Activated T-cell treated with anti-CD3 and anti-CD28 coated beads, Interleukin-2, amount 50 U/mL, for 48 hours (primary cell): ENCODE results near the gene CHMP5.
A peak's percentile ranks its signal among the peaks of the same experiment; 100 is the strongest.

Source experiments
- DNase-seq, 2 experiments: peaks; one replicate each; pipeline ENCODE4 v3.0.0-alpha.2; 2020

The CHMP5 gene

DNA sequence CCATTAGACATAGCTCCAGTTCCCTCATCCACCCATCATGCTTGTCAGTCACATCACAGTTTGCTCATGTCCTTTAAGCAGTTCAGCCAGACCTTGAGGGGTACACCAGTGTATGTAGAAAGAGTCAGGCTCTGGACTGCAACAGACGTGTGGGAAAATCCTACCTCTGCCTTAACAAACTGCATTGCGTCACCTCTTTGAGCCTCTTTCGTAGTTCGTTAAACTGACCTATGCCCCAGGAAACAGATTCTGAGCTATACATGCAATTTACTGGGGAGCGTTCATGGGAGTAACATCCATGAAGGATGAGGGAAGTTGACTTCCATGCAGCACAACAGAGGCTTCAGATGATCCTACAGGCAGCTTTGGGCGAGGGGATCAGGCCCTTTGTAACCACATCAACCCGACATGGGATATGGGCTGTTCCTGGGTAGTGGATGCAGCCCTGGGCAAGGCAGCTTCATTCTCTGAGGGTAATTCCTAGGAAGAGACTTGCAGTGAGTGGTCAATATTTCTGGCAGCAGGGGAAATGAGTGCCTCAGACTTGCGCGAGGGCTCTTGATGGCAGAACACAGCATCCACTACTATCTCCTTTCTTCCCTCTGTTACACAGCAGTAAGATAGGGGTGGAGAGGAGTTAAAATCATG, 20.6 kb upstream of the CHMP5 start:
- no peak for DNase-seq

GRCh38 chr9:33245341-33245740, 19.5 kb upstream of the CHMP5 start:
- no peak for DNase-seq

- no peak for DNase-seq
These were observed 18.5 kb upstream of the CHMP5 start for GRCh38 chr9:33246269-33246860.

GRCh38 chr9:33248606-33249005, 16.2 kb upstream of the CHMP5 start:
- no peak for DNase-seq

GRCh38 chr9:33249087-33249658, 15.7 kb upstream of the CHMP5 start:
- DNase-seq = no peak

DNA sequence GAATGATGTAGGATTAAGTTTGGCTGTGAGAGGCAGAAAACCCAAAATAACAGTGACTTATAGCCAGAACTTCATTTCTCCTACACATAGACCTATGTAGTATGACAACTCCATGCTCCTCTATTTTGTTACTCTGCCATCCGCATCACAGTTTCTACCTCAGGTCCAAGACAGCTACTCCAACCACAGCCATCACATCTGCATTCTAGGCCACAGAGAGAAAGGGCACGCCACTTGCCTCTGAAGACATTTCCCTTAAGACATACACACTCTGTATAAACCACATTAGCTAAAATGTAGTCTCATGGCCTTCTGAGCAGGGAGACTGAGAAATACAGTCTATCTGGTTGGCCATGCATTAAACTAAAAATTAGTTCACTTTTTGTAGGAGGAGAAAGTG, 14.9 kb upstream of the CHMP5 start:
- DNase-seq = no peak

DNA sequence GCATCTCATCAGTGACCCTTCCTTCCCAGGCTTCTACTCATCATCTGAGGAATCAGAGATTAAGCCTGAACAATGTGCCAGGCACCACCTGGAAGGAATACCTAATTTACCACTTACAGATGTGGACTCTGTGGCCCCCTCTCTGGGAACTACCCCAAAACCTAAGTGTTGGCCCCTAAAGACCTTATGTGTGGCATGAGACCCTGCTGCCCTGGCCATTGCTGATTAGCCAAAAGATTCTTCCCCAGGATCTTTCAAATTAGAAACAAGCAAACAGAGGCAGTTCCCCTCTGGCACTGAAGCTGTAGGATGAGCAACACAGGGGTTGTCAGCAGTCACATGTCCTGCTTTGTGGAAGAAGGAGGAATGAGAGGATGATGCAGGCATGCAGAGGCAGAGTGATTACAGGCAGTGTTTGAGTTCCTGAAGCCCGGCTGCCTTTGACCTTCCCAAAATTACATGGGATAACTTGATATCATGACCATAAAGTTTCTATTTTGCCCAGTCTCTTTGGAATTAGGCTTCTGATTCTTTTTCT, 14.3 kb upstream of the CHMP5 start:
- DNase-seq = no peak

DNA sequence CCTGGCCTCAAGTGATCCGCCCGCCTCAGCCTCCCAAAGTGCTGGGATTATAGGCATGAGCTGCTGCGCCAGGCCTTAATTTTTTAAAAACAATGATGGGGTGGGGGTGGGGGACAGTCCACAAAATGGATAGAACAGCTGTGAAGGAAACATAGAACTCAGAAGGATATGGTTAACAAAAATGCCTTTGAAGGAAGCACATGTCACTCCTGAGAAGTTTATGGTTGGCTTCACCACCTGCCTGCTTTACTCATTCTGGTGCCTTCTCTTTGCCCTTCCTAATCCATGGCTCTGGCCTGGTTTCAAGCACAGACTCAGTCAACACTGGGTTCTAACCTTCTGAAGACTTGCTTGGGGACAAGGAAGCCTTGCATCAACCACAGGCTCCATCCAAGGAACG, 10.6 kb upstream of the CHMP5 start:
- DNase-seq = no peak

DNA sequence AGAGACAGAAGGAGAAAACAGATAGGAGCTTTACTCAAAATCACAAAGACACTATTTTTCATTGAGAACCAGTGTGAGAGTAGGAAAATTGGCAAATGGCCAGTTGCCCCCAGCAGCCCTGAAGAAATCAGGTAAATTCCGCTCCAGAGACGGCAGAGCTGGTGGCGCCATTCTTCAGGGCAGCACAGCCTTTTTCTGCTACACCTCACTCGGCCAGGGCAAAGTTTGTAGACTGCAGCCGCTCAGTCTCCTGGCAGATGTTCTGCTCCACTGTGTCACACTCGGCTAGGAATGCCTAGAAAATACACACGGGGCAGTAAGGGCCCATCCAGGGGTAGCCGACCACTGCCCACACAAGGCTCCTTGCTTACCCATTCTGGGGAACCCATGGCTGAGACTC, 9.8 kb upstream of the CHMP5 start:
- no peak for DNase-seq

- no peak for DNase-seq
These were observed 9.4 kb upstream of the CHMP5 start for GRCh38 chr9:33255471-33255870.

DNA sequence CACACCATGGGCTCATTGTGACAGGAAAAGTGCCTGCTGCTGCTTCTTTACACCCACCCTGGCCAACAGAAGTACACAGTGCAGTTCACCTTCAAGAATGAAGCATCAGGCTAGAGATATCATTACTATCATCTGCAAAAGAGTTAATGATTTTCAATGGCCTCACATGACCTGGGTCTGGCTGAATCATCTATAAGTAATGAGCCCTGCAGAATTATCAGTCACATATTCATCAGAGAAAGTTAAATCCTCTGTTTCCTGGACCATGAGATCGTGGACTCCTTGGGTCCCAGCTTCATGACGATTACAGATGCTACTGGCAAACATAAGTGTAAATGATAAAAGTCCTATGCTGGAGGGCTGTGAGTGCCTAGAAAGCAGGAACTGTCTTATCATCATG, 8.6 kb upstream of the CHMP5 start:
- no peak for DNase-seq

DNA sequence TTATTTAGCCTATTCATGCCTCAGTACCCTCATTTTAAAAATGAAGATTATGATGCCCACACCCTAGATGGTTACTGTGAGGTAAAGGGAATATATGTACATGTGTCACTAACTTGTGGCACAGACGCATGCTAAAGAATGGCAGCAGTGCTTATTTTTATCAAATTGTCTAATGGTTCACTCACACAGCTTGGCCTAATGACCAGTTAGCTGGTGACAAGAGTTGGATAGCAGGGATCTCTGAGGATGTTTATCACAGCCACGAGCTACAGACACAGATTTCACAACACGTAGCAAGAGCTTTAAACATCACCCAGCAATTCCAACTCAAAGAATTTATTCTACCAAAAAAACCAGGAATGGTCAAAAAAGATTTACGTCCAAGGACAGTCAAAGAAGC, 7.6 kb upstream of the CHMP5 start:
- peak in 1 of 2 experiments; percentile 0 for DNase-seq

- no peak for DNase-seq
These were observed 4.5 kb upstream of the CHMP5 start for GRCh38 chr9:33260372-33260771.

- DNase-seq = no peak
These were observed 1.5 kb upstream of the CHMP5 start for GRCh38 chr9:33263131-33264002.

GRCh38 chr9:33264003-33264472, 811 bp upstream of the CHMP5 start:
- peak; percentile 65 to 66 for DNase-seq

GRCh38 chr9:33265211-33265865, 489 bp downstream of the CHMP5 start:
- no peak for DNase-seq

DNA sequence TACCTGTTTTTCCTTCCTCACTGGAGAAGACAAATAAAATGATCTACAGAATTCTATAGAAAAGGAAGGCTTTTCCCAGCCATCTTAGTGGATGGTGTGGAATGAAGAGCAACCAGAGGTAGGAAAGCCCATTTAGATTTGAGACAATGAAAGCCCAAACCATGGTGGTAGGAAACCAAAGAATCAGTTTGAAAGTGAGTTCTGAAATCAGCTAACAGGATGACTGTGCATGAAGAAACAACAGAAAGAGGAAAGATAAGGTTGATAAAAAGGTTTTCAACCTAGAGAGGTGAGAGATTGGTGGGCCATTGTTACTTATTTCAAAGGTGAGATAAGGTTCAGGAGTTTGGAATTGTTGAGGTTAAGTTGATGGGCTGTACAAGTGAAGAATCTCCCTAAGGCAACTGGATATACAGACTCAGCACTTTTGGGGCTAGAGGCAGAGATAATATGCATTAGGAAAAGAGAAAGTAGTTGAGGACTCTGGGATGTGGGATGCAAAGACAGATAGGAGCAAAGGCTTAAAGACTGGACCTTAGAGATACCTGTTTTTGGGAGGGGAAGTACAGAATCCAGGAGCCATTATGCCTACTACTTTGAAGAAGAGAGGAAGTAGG, 2.4 kb downstream of the CHMP5 start:
- DNase-seq = no peak

GRCh38 chr9:33270146-33270545, 5.3 kb downstream of the CHMP5 start:
- no peak for DNase-seq

- no peak for DNase-seq
These were observed 7.2 kb downstream of the CHMP5 start for GRCh38 chr9:33272061-33272460.

DNA sequence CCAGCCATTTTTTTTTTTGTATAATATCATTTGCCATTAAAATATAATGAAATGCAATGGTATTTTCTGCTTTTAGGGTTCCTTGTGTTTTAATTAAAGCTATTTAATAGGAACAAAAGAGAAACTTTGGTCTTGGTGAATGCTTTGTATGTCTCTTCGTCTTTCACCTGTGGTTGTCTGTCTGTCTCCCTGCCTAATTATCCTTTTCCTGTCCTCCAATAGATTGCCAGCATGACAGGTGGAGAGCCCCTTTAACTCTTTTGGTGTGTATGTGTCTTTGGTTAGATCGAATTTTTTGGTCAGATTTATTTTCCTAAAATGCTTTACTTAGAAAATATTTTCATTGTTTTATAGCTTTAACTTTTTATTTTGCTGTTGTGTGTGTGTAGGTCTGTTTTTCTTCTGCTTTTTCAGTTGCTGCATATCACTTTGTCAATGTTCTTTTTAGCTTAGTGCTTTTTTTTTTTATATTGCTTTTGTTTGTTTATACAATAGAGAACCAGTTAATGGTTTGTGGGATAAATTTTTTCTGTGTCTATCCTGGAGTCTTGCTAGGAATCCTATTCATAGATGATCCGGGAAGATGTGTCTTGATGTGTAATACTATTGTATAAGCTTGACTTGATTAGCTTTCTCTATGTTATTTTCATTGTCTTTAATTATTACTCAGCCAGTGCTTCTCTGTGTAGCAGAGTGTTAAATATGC, 8.6 kb downstream of the CHMP5 start:
- no peak for DNase-seq

- no peak for DNase-seq
These were observed 9.1 kb downstream of the CHMP5 start for GRCh38 chr9:33273972-33274328.

GRCh38 chr9:33277484-33277883, 12.6 kb downstream of the CHMP5 start:
- no peak for DNase-seq
